Fibroblast of pulmonary artery (primary cell): ENCODE data around the gene RABGAP1.

ENCODE experiments used
- DNase-seq: peaks from one replicate; pipeline ENCODE4 v3.0.0-alpha.2; 2010; ENCODE audit warnings: low read depth
- H3K4me3 ChIP-seq: replicated peaks from 2 replicates; pipeline ENCODE4 v1.5.1; 2011; ENCODE audit warnings: low read depth, mild to moderate bottlenecking, control low read depth, low read length, moderate library complexity
- TF ChIP-seq, protein P1 (sequence below): IDR thresholded peaks from 2 replicates; pipeline ENCODE4 v1.5.1; 2011; ENCODE audit warnings: mild to moderate bottlenecking, control low read depth, low read length, inconsistent platforms; ENCODE audit errors: missing control alignments

RABGAP1 gene

GRCh38 chr9:123033864-123034601 lies 93.2 kb downstream of the RABGAP1 start:
- DNase-seq = no peak
- TF ChIP-seq, protein P1, sequence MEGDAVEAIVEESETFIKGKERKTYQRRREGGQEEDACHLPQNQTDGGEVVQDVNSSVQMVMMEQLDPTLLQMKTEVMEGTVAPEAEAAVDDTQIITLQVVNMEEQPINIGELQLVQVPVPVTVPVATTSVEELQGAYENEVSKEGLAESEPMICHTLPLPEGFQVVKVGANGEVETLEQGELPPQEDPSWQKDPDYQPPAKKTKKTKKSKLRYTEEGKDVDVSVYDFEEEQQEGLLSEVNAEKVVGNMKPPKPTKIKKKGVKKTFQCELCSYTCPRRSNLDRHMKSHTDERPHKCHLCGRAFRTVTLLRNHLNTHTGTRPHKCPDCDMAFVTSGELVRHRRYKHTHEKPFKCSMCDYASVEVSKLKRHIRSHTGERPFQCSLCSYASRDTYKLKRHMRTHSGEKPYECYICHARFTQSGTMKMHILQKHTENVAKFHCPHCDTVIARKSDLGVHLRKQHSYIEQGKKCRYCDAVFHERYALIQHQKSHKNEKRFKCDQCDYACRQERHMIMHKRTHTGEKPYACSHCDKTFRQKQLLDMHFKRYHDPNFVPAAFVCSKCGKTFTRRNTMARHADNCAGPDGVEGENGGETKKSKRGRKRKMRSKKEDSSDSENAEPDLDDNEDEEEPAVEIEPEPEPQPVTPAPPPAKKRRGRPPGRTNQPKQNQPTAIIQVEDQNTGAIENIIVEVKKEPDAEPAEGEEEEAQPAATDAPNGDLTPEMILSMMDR = no peak
- H3K4me3 ChIP-seq = no peak overlapping the region

DNA sequence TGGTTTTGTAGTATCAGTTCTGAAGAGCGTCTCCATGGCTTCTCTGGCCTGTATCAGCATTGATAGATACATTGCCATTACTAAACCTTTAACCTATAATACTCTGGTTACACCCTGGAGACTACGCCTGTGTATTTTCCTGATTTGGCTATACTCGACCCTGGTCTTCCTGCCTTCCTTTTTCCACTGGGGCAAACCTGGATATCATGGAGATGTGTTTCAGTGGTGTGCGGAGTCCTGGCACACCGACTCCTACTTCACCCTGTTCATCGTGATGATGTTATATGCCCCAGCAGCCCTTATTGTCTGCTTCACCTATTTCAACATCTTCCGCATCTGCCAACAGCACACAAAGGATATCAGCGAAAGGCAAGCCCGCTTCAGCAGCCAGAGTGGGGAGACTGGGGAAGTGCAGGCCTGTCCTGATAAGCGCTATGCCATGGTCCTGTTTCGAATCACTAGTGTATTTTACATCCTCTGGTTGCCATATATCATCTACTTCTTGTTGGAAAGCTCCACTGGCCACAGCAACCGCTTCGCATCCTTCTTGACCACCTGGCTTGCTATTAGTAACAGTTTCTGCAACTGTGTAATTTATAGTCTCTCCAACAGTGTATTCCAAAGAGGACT lies 94.2 kb downstream of the RABGAP1 start:
- TF ChIP-seq, protein P1 = no peak
- no peak overlapping the region for H3K4me3 ChIP-seq

DNA sequence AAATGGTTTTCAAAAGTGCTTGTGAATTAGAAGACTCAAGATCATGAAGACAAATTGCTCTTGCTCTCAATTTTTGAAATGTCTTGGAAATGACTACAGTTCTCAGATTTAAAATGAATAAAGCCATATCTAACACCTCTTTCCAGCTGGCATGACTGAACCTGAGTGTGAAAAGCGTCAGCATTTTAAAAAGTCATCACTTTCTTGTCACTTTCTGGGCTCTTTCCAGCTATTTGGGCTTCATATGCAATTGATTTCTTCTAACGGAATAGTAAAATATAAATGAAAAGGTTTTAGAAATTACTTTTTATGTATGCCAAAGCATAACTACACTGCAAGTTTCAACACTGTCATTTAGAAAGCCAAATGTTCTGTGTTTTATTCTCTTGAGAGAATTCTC lies 95.0 kb downstream of the RABGAP1 start:
- TF ChIP-seq, protein P1 = no peak
- no peak for DNase-seq
- no peak overlapping the region for H3K4me3 ChIP-seq

More for the DNA sequence above, 94.2 kb downstream of the RABGAP1 start:
- DNase-seq = no peak

GRCh38 chr9:123036893-123037545 lies 96.2 kb downstream of the RABGAP1 start:
- TF ChIP-seq, protein P1 = no peak
- DNase-seq = no peak
- H3K4me3 ChIP-seq = no peak overlapping the region

DNA sequence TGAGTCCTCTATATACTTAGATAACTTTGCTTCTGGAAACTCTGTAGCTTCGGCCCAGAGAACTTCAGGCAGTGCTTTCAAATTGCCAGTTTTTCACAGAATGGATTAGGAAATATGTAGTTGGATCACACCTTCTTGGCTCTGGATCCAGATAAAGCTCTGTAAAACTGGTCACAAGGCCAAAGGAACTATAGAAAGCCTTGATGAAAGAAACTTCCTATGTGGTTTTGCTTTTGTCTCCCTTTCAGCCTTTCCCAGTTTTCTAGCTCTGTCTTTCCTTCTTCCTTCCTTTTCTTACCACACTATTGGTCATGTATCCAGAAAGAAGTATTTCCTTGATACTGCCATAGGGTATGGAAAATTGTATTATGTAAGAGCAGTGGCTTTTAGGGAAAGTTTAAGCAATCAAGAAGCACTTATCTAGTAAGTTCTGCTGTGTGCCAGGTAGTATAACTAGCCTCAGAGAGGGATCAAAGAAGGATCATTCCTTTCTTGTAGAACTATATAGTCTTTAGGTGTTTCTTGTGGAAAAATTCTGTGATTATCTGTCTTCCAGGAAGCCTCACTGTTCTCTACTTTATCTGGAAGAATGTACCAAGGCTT lies 98.9 kb downstream of the RABGAP1 start:
- TF ChIP-seq, protein P1 = no peak
- H3K4me3 ChIP-seq = no peak overlapping the region
- DNase-seq = peak; percentile 55

DNA sequence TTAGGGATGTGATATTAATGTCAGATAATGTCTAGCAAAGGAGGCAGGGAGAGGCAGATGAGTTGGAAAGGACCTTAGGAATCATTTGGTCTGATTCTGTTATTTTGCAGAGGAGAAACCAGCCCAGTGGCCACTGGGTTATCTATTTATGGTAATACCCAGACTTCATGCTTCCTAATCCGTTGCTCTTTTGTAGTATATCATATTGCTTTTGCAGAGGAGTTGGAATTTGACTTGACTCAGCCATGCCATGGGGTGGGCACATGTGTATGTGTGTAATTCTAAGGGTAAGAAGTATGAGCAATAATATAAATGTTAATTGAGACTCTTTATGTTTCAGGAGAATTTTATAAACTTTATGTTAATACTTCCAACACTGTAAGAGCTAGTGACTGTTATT lies 100.0 kb downstream of the RABGAP1 start:
- no peak overlapping the region for H3K4me3 ChIP-seq
- TF ChIP-seq, protein P1 = no peak
- no peak for DNase-seq
